HepG2 (cell line): Measurements from ENCODE around the gene HDAC10. TPM values are rescaled to one million over a fixed set of nuclear protein-coding genes. Genes with fewer than 3 reads are reported as not detected.

Experiments used
- AHR ChIP-seq: IDR thresholded peaks from 2 replicates; pipeline ENCODE4 v1.6.1; 2018; ENCODE audit warnings: missing genetic modification reagents, missing compliant biosample characterization
- HBP1 ChIP-seq: IDR thresholded peaks from 2 replicates; pipeline ENCODE4 v1.6.1; 2016; ENCODE audit warnings: low read depth, control low read depth
- ISX ChIP-seq: sonication (generic); formaldehyde crosslinking; conservative IDR thresholded peaks from 2 replicates; pipeline ENCODE4 v1.5.0; 2020; ENCODE audit warnings: missing genetic modification reagents
- NCOA2 ChIP-seq: sonication (generic); formaldehyde crosslinking; IDR thresholded peaks from 2 replicates; pipeline ENCODE4 v1.8.0; 2022; ENCODE audit warnings: inconsistent platforms
- PPARG ChIP-seq: conservative IDR thresholded peaks from 2 replicates; pipeline ENCODE4 v1.6.1; 2016; ENCODE audit warnings: missing biosample characterization, missing genetic modification reagents
- TBX2 ChIP-seq: sonication (generic); formaldehyde crosslinking; IDR thresholded peaks from 2 replicates; pipeline ENCODE4 v1.5.0; 2020; ENCODE audit warnings: missing genetic modification reagents, mild to moderate bottlenecking, borderline replicate concordance
- TGIF2 ChIP-seq: IDR thresholded peaks from 2 replicates; pipeline ENCODE4 v1.6.1; 2016; ENCODE audit warnings: control low read depth, missing compliant biosample characterization
- ZFP62 ChIP-seq: sonication (generic); formaldehyde crosslinking; IDR thresholded peaks from 2 replicates; pipeline ENCODE4 v1.4.0; 2020; ENCODE audit warnings: missing genetic modification reagents
- ZNF331 ChIP-seq: sonication (generic); formaldehyde crosslinking; IDR thresholded peaks from 2 replicates; pipeline ENCODE4 v1.4.0; 2020; ENCODE audit warnings: missing genetic modification reagents
- ZNF33B ChIP-seq: sonication (generic); formaldehyde crosslinking; IDR thresholded peaks from 2 replicates; pipeline ENCODE4 v1.5.1; 2020; ENCODE audit warnings: mild to moderate bottlenecking, missing genetic modification reagents
- ZNF460 ChIP-seq: sonication (generic); formaldehyde crosslinking; IDR thresholded peaks from 2 replicates; pipeline ENCODE4 v1.5.1; 2020; ENCODE audit warnings: missing genetic modification reagents, mild to moderate bottlenecking, borderline replicate concordance
- ZNF468 ChIP-seq: sonication (generic); formaldehyde crosslinking; IDR thresholded peaks from 2 replicates; pipeline ENCODE4 v1.8.0; 2022; ENCODE audit warnings: mild to moderate bottlenecking, moderate library complexity, missing genetic modification reagents
- ZNF496 ChIP-seq: sonication (generic); formaldehyde crosslinking; IDR thresholded peaks from 2 replicates; pipeline ENCODE4 v1.8.1; 2023; ENCODE audit warnings: mild to moderate bottlenecking, moderate library complexity, missing genetic modification reagents; ENCODE audit not compliant: insufficient replicate concordance
- ZNF670 ChIP-seq: sonication (generic); formaldehyde crosslinking; IDR thresholded peaks from 2 replicates; pipeline ENCODE4 v1.8.0; 2022; ENCODE audit warnings: mild to moderate bottlenecking, missing genetic modification reagents, borderline replicate concordance
- ZNF724P ChIP-seq: sonication (generic); formaldehyde crosslinking; IDR thresholded peaks from 2 replicates; pipeline ENCODE4 v1.8.0; 2022; ENCODE audit warnings: missing genetic modification reagents, borderline replicate concordance
- ZNF792 ChIP-seq: IDR thresholded peaks from 2 replicates; pipeline ENCODE4 v1.6.1; 2016
- polyA plus RNA-seq, 8 experiments: library from polyadenylated mRNA; depleted of rRNA in 3 of 8; stranded (reverse) in 7 of 8; unstranded in 1 of 8; fragments of >200 nt; fragmentation: Illumina TruSeq in 4 of 8; extraction: Trizol in 4 of 8; gene quantifications; 2 replicates each; pipeline versions ENCODE4 v1.2.1 to v1.2.3, GENCODE V29; 2011 to 2016; ENCODE audit warnings: low read depth in 4 of 8, missing spikeins in 1 of 8, mixed read lengths in 1 of 8; ENCODE audit not compliant: insufficient read depth in 1 of 8
- total RNA-seq, 5 experiments: library from RNA; depleted of rRNA; stranded (reverse); fragments of >200 nt; fragmentation: Illumina TruSeq; extraction: Trizol; gene quantifications; 2 replicates each; pipeline ENCODE4 v1.2.3, GENCODE V29; 2016; ENCODE audit warnings: low read depth in 1 of 5
- TF ChIP-seq, protein P1 (sequence below): sonication (generic); formaldehyde crosslinking; IDR thresholded peaks from 2 replicates; pipeline ENCODE4 v1.8.1; 2023; ENCODE audit warnings: mild to moderate bottlenecking, moderate library complexity, missing genetic modification reagents
- TF ChIP-seq, protein P2 (sequence below): sonication (generic); formaldehyde crosslinking; IDR thresholded peaks from 2 replicates; pipeline ENCODE4 v1.4.0; 2020; ENCODE audit warnings: missing genetic modification reagents, borderline replicate concordance
- TF ChIP-seq, protein P3 (sequence below): sonication (generic); formaldehyde crosslinking; IDR thresholded peaks from 2 replicates; pipeline ENCODE4 v1.4.0; 2020; ENCODE audit warnings: mild to moderate bottlenecking, missing genetic modification reagents
- TF ChIP-seq, protein P4 (sequence below): IDR thresholded peaks from 2 replicates; pipeline ENCODE4 v1.6.1; 2016

The HDAC10 gene
- total and polyA plus RNA-seq, 2 of the 13 experiments (the other 11 are each of a cell fraction or from before 2014, with no cell fraction given) = 13.9 to 14.9 TPM

GRCh38 chr22:50293441-50294318 lies 42.6 kb upstream of the HDAC10 start (continued):
- TF ChIP-seq ISX (CRISPR knock-in tag) = 0 out of 2 replicates have a peak, but pooled peaks have one; percentile 62
- no peak for TF ChIP-seq ZNF468 (CRISPR knock-in tag)
- TF ChIP-seq ZFP62 (CRISPR knock-in tag) = no peak
- TF ChIP-seq, protein P1, sequence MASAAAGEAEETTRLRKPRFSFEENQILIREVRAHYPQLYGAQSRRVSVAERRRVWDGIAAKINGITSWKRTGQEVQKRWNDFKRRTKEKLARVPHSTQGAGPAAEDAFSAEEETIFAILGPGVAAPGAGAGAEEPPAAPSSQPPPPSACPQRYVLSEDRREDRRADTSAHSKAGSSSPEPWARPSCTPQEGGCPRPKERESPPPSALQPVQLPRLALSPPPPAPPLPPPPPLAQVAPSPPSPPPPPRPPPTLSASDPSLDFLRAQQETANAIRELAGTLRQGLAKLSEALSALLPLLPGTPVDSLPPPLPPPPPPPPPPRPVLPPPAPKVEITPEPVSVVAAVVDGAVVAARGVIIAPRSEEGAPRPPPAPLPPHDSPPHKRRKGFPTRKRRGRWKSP (CRISPR knock-in tag) = peak; percentile 89; the same call in 1 of the 2 replicates
- TF ChIP-seq, protein P2, sequence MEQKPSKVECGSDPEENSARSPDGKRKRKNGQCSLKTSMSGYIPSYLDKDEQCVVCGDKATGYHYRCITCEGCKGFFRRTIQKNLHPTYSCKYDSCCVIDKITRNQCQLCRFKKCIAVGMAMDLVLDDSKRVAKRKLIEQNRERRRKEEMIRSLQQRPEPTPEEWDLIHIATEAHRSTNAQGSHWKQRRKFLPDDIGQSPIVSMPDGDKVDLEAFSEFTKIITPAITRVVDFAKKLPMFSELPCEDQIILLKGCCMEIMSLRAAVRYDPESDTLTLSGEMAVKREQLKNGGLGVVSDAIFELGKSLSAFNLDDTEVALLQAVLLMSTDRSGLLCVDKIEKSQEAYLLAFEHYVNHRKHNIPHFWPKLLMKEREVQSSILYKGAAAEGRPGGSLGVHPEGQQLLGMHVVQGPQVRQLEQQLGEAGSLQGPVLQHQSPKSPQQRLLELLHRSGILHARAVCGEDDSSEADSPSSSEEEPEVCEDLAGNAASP = peak; percentile 100
- 0 out of 2 replicates have a peak, but pooled peaks have one; percentile 70 for TF ChIP-seq TGIF2 (CRISPR knock-in tag)
- peak; percentile 79; the same call in 1 of the 2 replicates for TF ChIP-seq ZNF33B (CRISPR knock-in tag)
- TF ChIP-seq TBX2 (CRISPR knock-in tag) = peak; percentile 75
- TF ChIP-seq ZNF496 (CRISPR knock-in tag) = no peak
- TF ChIP-seq, protein P3, sequence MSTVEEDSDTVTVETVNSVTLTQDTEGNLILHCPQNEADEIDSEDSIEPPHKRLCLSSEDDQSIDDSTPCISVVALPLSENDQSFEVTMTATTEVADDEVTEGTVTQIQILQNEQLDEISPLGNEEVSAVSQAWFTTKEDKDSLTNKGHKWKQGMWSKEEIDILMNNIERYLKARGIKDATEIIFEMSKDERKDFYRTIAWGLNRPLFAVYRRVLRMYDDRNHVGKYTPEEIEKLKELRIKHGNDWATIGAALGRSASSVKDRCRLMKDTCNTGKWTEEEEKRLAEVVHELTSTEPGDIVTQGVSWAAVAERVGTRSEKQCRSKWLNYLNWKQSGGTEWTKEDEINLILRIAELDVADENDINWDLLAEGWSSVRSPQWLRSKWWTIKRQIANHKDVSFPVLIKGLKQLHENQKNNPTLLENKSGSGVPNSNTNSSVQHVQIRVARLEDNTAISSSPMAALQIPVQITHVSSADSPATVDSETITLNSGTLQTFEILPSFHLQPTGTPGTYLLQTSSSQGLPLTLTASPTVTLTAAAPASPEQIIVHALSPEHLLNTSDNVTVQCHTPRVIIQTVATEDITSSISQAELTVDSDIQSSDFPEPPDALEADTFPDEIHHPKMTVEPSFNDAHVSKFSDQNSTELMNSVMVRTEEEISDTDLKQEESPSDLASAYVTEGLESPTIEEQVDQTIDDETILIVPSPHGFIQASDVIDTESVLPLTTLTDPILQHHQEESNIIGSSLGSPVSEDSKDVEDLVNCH (CRISPR knock-in tag) = no peak
- peak; percentile 64; the same call in 1 of the 2 replicates for TF ChIP-seq ZNF792 (CRISPR knock-in tag)
- peak; percentile 85 for TF ChIP-seq NCOA2 (CRISPR knock-in tag)
- TF ChIP-seq, protein P4, sequence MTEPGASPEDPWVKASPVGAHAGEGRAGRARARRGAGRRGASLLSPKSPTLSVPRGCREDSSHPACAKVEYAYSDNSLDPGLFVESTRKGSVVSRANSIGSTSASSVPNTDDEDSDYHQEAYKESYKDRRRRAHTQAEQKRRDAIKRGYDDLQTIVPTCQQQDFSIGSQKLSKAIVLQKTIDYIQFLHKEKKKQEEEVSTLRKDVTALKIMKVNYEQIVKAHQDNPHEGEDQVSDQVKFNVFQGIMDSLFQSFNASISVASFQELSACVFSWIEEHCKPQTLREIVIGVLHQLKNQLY (CRISPR knock-in tag) = peak; percentile 42; the same call in 1 of the 2 replicates
- peak; percentile 86 for TF ChIP-seq ZNF331 (CRISPR knock-in tag)
- TF ChIP-seq PPARG (CRISPR knock-in tag) = peak; percentile 51; the same call in 1 of the 2 replicates
- no peak for TF ChIP-seq AHR
- 0 out of 2 replicates have a peak, but pooled peaks have one; percentile 72 for TF ChIP-seq ZNF724P (CRISPR knock-in tag)
- TF ChIP-seq ZNF460 = peak; percentile 72; the same call in 1 of the 2 replicates
- TF ChIP-seq ZNF670 = peak; percentile 98
- peak; percentile 34; the same call in 1 of the 2 replicates for TF ChIP-seq HBP1
